ENCODE results near the gene ARTN.

ARTN gene

GRCh38 chr1:43933386-43934100 is at the start of gene ARTN:
Gene ARTN, plus strand, starts transcription at chr1:43933801. Its CDS starts 1,856 bp downstream, at chr1:43935657.
- no peak for DNase-seq (ENCODE audit: low spot score)

- no peak for DNase-seq (ENCODE audit: low spot score)
Measured at GRCh38 chr1:43885279-43885801, 48.3 kb upstream of the ARTN start.

- no peak for DNase-seq (ENCODE audit: low spot score)
Measured at GRCh38 chr1:43887748-43888147, 45.9 kb upstream of the ARTN start.

GRCh38 chr1:43890815-43891214 is 42.8 kb upstream of the ARTN start:
- no peak for DNase-seq (ENCODE audit: low spot score)

- no peak for DNase-seq (ENCODE audit: low spot score)
Measured at GRCh38 chr1:43893006-43893405, 40.6 kb upstream of the ARTN start.

- no peak for DNase-seq (ENCODE audit: low spot score)
Measured at GRCh38 chr1:43898981-43899380, 34.6 kb upstream of the ARTN start.

- DNase-seq (ENCODE audit: low spot score) = no peak
Measured at GRCh38 chr1:43900386-43900785, 33.2 kb upstream of the ARTN start.

- no peak for DNase-seq (ENCODE audit: low spot score)
Measured at GRCh38 chr1:43901196-43901961, 32.2 kb upstream of the ARTN start.

- DNase-seq (ENCODE audit: low spot score) = no peak
Measured at GRCh38 chr1:43902058-43902831, 31.4 kb upstream of the ARTN start.

GRCh38 chr1:43904660-43905551 is 28.7 kb upstream of the ARTN start:
- DNase-seq (ENCODE audit: low spot score) = no peak

GRCh38 chr1:43908226-43908625 is 25.4 kb upstream of the ARTN start:
- no peak for DNase-seq (ENCODE audit: low spot score)

- DNase-seq (ENCODE audit: low spot score) = no peak
Measured at GRCh38 chr1:43908858-43909257, 24.7 kb upstream of the ARTN start.

GRCh38 chr1:43910343-43910742 is 23.3 kb upstream of the ARTN start:
- DNase-seq (ENCODE audit: low spot score) = no peak

- DNase-seq (ENCODE audit: low spot score) = no peak
Measured at GRCh38 chr1:43912607-43913006, 21.0 kb upstream of the ARTN start.

- DNase-seq (ENCODE audit: low spot score) = no peak
Measured at GRCh38 chr1:43913051-43913501, 20.5 kb upstream of the ARTN start.

GRCh38 chr1:43913666-43914360 is 19.8 kb upstream of the ARTN start:
- no peak for DNase-seq (ENCODE audit: low spot score)

GRCh38 chr1:43914576-43915525 is 18.8 kb upstream of the ARTN start:
- no peak for DNase-seq (ENCODE audit: low spot score)

GRCh38 chr1:43919906-43920305 is 13.7 kb upstream of the ARTN start:
- no peak for DNase-seq (ENCODE audit: low spot score)

GRCh38 chr1:43921022-43921421 is 12.6 kb upstream of the ARTN start:
- DNase-seq (ENCODE audit: low spot score) = no peak

- no peak for DNase-seq (ENCODE audit: low spot score)
Measured at GRCh38 chr1:43924516-43924915, 9.1 kb upstream of the ARTN start.

Measured in CD4-positive, alpha-beta T cell treated with Interleukin-2 at 100 ng/mL for 4 hours (primary cell).